HTR-8/SVneo (cell line): ENCODE data around the gene FN3KRP.

ENCODE experiments used
- DNase-seq: peaks from one replicate; pipeline ENCODE4 v3.0.0; 2011; ENCODE audit warnings: low spot score, mixed read lengths; ENCODE audit not compliant: insufficient read length
- FAIRE-seq: peaks from 2 replicates; lab custom pipeline; 2011; peaks lifted over from hg19 to GRCh38; lab: Jason Lieb, UNC

Gene FN3KRP

GRCh38 chr17:82703935-82704865, 12.3 kb upstream of the FN3KRP start:
- FAIRE-seq (no peak), DNase-seq (no peak)

GRCh38 chr17:82704886-82705285, 11.6 kb upstream of the FN3KRP start:
- DNase-seq (no peak), FAIRE-seq (no peak)

- FAIRE-seq (no peak), DNase-seq (no peak)
These were observed 10.8 kb upstream of the FN3KRP start for GRCh38 chr17:82705756-82706155.

GRCh38 chr17:82709024-82709675, 7.4 kb upstream of the FN3KRP start:
- no peak for DNase-seq
- FAIRE-seq, result no peak

- no peak for DNase-seq
- FAIRE-seq, result no peak
These were observed 6.6 kb upstream of the FN3KRP start for GRCh38 chr17:82709676-82710498.

- FAIRE-seq, result no peak
These were observed 5.8 kb upstream of the FN3KRP start for GRCh38 chr17:82710499-82711232.

GRCh38 chr17:82713071-82713723, 3.3 kb upstream of the FN3KRP start:
- DNase-seq, result no peak
- FAIRE-seq, result no peak

More at GRCh38 chr17:82710499-82711232, 5.8 kb upstream of the FN3KRP start:
- DNase-seq, result no peak

- DNase-seq (no peak), FAIRE-seq (no peak)
These were observed 2.6 kb downstream of the FN3KRP start for GRCh38 chr17:82718986-82719685.

GRCh38 chr17:82720204-82720603, 3.7 kb downstream of the FN3KRP start:
- FAIRE-seq, result no peak
- DNase-seq, result no peak

GRCh38 chr17:82722341-82723013, 6.0 kb downstream of the FN3KRP start:
- FAIRE-seq, result no peak
- DNase-seq, result no peak

- DNase-seq, result no peak
- FAIRE-seq, result peak; percentile 98
These were observed 6.8 kb downstream of the FN3KRP start for GRCh38 chr17:82723169-82723807.

- no peak for FAIRE-seq
These were observed 9.9 kb downstream of the FN3KRP start for GRCh38 chr17:82726427-82726826.

GRCh38 chr17:82729479-82730260, 13.2 kb downstream of the FN3KRP start:
- DNase-seq (no peak), FAIRE-seq (no peak)

More at GRCh38 chr17:82726427-82726826, 9.9 kb downstream of the FN3KRP start:
- no peak for DNase-seq

- DNase-seq, result no peak
- no peak for FAIRE-seq
These were observed 15.7 kb downstream of the FN3KRP start for GRCh38 chr17:82732118-82732743.

- FAIRE-seq (peak; percentile 42), DNase-seq (peak; percentile 57)
These were observed 18.7 kb downstream of the FN3KRP start, which contains the start of gene FN3K for GRCh38 chr17:82734987-82735866. Gene FN3K (plus strand): TSS chr17:82735615. CDS start chr17:82735637, 22 bp downstream.
